ENCODE measurements around the gene GAB2. TPM values are rescaled to one million over a fixed set of nuclear protein-coding genes. Genes with fewer than 3 reads are reported as not detected.

The GAB2 gene
- total and polyA plus RNA-seq, 2 of the 13 experiments (the other 11 are each of a cell fraction or from before 2014, with no cell fraction given) = 4.1 to 8.6 TPM

DNA sequence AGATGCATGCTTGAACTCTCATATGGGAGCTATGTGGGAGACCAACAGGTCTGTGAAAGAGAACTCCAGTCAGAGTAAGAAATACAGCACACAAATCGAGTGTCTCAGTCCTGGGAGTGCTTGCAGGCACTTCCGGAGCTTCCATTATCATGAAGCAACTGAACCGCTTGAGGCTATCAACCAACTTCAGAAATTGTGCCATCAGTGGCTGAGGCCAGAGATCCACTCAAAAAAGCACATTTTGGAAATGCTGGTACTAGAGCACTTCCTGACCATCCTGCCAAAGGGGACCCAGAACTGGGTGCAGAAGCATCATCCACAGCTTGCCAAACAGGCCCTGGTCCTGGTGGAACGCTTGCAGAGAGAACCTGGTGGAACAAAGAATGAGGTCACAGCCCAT, 33.4 kb downstream of the GAB2 start:
- TF ChIP-seq TAF1 (CRISPR knock-in tag; IDR thresholded peaks at IDR 0.05) (no peak), ZNF598 (CRISPR knock-in tag; IDR thresholded peaks at IDR 0.05; ENCODE audit: borderline replicate concordance) (no peak), ZFP36L1 (CRISPR knock-in tag; IDR thresholded peaks at IDR 0.05) (no peak), TEAD3 (CRISPR knock-in tag; optimal IDR thresholded peaks at IDR 0.05; ENCODE audit: borderline replicate concordance) (no peak), CC2D1A (CRISPR knock-in tag; IDR thresholded peaks at IDR 0.05) (no peak), ZNF839 (CRISPR knock-in tag; IDR thresholded peaks at IDR 0.05; ENCODE audit: borderline replicate concordance) (no peak), ZNF317 (CRISPR knock-in tag; IDR thresholded peaks at IDR 0.05) (no peak), HOXA9 (CRISPR knock-in tag; IDR thresholded peaks at IDR 0.05; ENCODE audit: borderline replicate concordance) (no peak), NCOA1 (CRISPR knock-in tag; IDR thresholded peaks at IDR 0.05) (no peak), ZSCAN29 (CRISPR knock-in tag; conservative IDR thresholded peaks at IDR 0.05) (no peak), PCBP1 (IDR thresholded peaks at IDR 0.05; ENCODE audit: borderline replicate concordance, low read depth, low read length) (no peak), ZNF230 (CRISPR knock-in tag; IDR thresholded peaks at IDR 0.05) (no peak), FOSL2 (CRISPR knock-in tag; IDR thresholded peaks at IDR 0.05) (no peak), RELA (CRISPR knock-in tag; IDR thresholded peaks at IDR 0.05) (no peak)
- TF ChIP-seq, protein P1, sequence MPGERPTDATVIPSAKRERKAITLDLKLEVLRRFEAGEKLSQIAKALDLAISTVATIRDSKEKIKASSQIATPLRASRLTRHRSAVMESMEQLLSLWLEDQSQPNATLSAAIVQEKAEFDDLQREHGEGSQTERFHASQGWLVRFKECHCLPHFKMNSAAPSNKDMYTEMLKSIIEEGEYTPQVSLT (CRISPR knock-in tag; IDR thresholded peaks at IDR 0.05; ENCODE audit: borderline replicate concordance, low read depth) = no peak
- TF ChIP-seq, protein P2, sequence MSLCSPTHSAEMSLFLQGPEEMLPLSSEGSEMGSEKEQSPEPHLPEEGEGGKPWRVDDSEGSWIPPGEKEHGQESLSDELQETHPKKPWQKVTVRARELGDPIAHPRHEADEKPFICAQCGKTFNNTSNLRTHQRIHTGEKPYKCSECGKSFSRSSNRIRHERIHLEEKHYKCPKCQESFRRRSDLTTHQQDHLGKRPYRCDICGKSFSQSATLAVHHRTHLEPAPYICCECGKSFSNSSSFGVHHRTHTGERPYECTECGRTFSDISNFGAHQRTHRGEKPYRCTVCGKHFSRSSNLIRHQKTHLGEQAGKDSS (CRISPR knock-in tag; IDR thresholded peaks at IDR 0.05; ENCODE audit: borderline replicate concordance, low read depth) = no peak
- no peak overlapping the region for H3K4me2 ChIP-seq (ENCODE audit: low read depth, low read length)
- H4K20me1 ChIP-seq (ENCODE audit: insufficient read depth, low read length) = no peaks in the 10 kb centered on the region
- no peak overlapping the region for H3K27ac ChIP-seq (ENCODE audit: extremely low read length, insufficient read depth, low read length)
- H3K79me2 ChIP-seq (ENCODE audit: insufficient read depth, low read length) = no peaks in the 10 kb centered on the region
- H2AFZ ChIP-seq (ENCODE audit: low read length) = no peak overlapping the region
- H3K9me3 ChIP-seq (ENCODE audit: low read length) = no peaks in the 10 kb centered on the region
- 95% methylated on average over 4 of the region's 4 CpGs for WGBS (ENCODE audit: low lambda C conversion rate)
- peaks cover 14% of the 10 kb centered on the region for H3K4me1 ChIP-seq (ENCODE audit: insufficient read depth, low read length)
- ChIA-PET CTCF (ENCODE audit: low intra/inter-chr PET ratio, low total read pairs) (no interaction called here), POLR2A (no interaction called here)
- no peaks in the 10 kb centered on the region for H3K36me3 ChIP-seq (replicated peaks in 1 of 2; ENCODE audit: control insufficient read depth in 1 of 2, insufficient read depth in 2 of 2, low read length in 2 of 2)
- FAIRE-seq (no peak), DNase-seq (ENCODE audit: low spot score) (no peak), ATAC-seq (no peak)
- no peak overlapping the region for H3K4me3 ChIP-seq (replicated peaks in 1 of 3; ENCODE audit: insufficient read depth in 1 of 3, low read depth in 2 of 3, low read length in 3 of 3)
- intact Hi-C loops (cut with micrococcal nuclease; ENCODE audit: unreplicated experiment) = no loop called here
- in situ Hi-C loops (cut with HindIII; ENCODE audit: extremely low pct_ligation_motif_present, low pct_unique_long_range_greater_than_20kb) = no loop called here
- no peak overlapping the region for H3K9ac ChIP-seq (ENCODE audit: insufficient read depth, low read depth, low read length)
- H3K27me3 ChIP-seq (ENCODE audit: control insufficient read depth in 1 of 2, insufficient read depth in 2 of 2, low read length in 2 of 2) = no peaks in the 10 kb centered on the region
- no TSS peak for BruUV-seq (replicated peaks)
